GM21576 (cell line): ENCODE results near the gene XYLT1.

Source experiments
- ATAC-seq: cut with Tn5 transposase; IDR thresholded peaks from one replicate; pipeline ENCODE4 v1.9.1; 2021; ENCODE audit warnings: mild to moderate bottlenecking, moderate library complexity; ENCODE audit not compliant: unreplicated experiment

The XYLT1 gene

GRCh38 chr16:17404941-17405689 lies 65.6 kb downstream of the XYLT1 start:
- no peak for ATAC-seq

GRCh38 chr16:17403859-17404545 lies 66.8 kb downstream of the XYLT1 start:
- ATAC-seq = no peak

- no peak for ATAC-seq
Observed at GRCh38 chr16:17403156-17403809, 67.5 kb downstream of the XYLT1 start.

- ATAC-seq = no peak
Observed at GRCh38 chr16:17397499-17397891, 73.3 kb downstream of the XYLT1 start.

- ATAC-seq = no peak
Observed at GRCh38 chr16:17396762-17397498, 73.8 kb downstream of the XYLT1 start.

GRCh38 chr16:17395849-17396480 lies 74.8 kb downstream of the XYLT1 start:
- no peak for ATAC-seq

GRCh38 chr16:17392857-17393692 lies 77.7 kb downstream of the XYLT1 start:
- ATAC-seq = no peak

GRCh38 chr16:17392127-17392856 lies 78.5 kb downstream of the XYLT1 start:
- ATAC-seq = no peak

GRCh38 chr16:17391715-17392114 lies 79.0 kb downstream of the XYLT1 start:
- no peak for ATAC-seq

GRCh38 chr16:17389384-17389783 lies 81.4 kb downstream of the XYLT1 start:
- no peak for ATAC-seq

- ATAC-seq = no peak
Observed at GRCh38 chr16:17387256-17387655, 83.5 kb downstream of the XYLT1 start.

- no peak for ATAC-seq
Observed at GRCh38 chr16:17386229-17386628, 84.5 kb downstream of the XYLT1 start.

- ATAC-seq = no peak
Observed at GRCh38 chr16:17384471-17384870, 86.3 kb downstream of the XYLT1 start.

- no peak for ATAC-seq
Observed at GRCh38 chr16:17382949-17383863, 87.6 kb downstream of the XYLT1 start.

GRCh38 chr16:17382514-17382913 lies 88.2 kb downstream of the XYLT1 start:
- ATAC-seq = no peak

GRCh38 chr16:17381784-17382183 lies 89.0 kb downstream of the XYLT1 start:
- no peak for ATAC-seq

- no peak for ATAC-seq
Observed at GRCh38 chr16:17380613-17381012, 90.1 kb downstream of the XYLT1 start.

GRCh38 chr16:17379121-17379571 lies 91.6 kb downstream of the XYLT1 start:
- no peak for ATAC-seq
